HCT116 (cell line): ENCODE data around the gene NKIRAS2. TPM values are rescaled to one million over a fixed set of nuclear protein-coding genes. Genes with fewer than 3 reads are reported as not detected.

Experiments
- ATAC-seq: fragments of 200-7000 bp; cut with Tn5 transposase; 2 replicates; pipeline ENCODE4 v1.9.1; 2020; ENCODE audit warnings: mild to moderate bottlenecking, moderate library complexity
- BruUV-seq: library from RNA; stranded (reverse); fragments of 400-500 nt; replicated peaks from 2 replicates; lab custom pipeline; 2021; lab: Mats Ljungman, UMichigan
- CTCF ChIA-PET: fragments of 300-600 bp; sonication (Branson Sonifier 250); formaldehyde crosslinking; loops from one replicate; lab custom pipeline; 2021; ENCODE audit warnings: antibody characterized with exemption; lab: Charles Lee
- POLR2A ChIA-PET: fragments of 300-600, 350-600 bp; sonication (Branson Sonifier 250); formaldehyde crosslinking; loops from one replicate; lab custom pipeline; 2021; ENCODE audit warnings: antibody characterized with exemption; lab: Charles Lee
- RAD21 ChIA-PET, 2 experiments: fragments of 300-600 bp; sonication (Branson Sonifier 250); formaldehyde crosslinking; loops; one replicate each; lab custom pipeline; 2023; ENCODE audit warnings: low total read pairs in 2 of 2; ENCODE audit not compliant: uncharacterized antibody in 2 of 2, unreplicated experiment in 2 of 2, low non-redundant PET in 1 of 2; lab: Charles Lee
- DNase-seq: peaks from one replicate; pipeline ENCODE4 v3.0.0-alpha.2; 2010; ENCODE audit warnings: low read depth, low spot score
- H2AFZ ChIP-seq: fragments of 200-600 bp; shearing (Covaris generic), sonication (generic); 2 replicates; pipeline ENCODE4 v1.6.1; 2017; ENCODE audit warnings: low read depth, mixed run types, mixed read lengths, antibody characterized with exemption, low read length; ENCODE audit not compliant: poor library complexity, severe bottlenecking
- H3K27ac ChIP-seq: 2 replicates; pipeline ENCODE4 v1.5.1; 2012; ENCODE audit warnings: low read depth, low read length
- H3K27me3 ChIP-seq: fragments of 200-600 bp; sonication (generic); 2 replicates; pipeline ENCODE4 v1.6.1; 2016; ENCODE audit warnings: mixed run types, low read length, mixed read lengths; ENCODE audit not compliant: insufficient read depth
- H3K36me3 ChIP-seq, 2 experiments: fragments of 200-500 bp in 1 of 2; fragments of 200-600 bp in 1 of 2; sonication (Bioruptor generic) in 1 of 2; sonication (generic) in 1 of 2; 2 replicates each; pipeline versions ENCODE4 v1.5.1 to v1.6.1; 2014 to 2016; ENCODE audit warnings: low read length in 2 of 2, inconsistent platforms in 1 of 2, mixed read lengths in 1 of 2, mixed run types in 1 of 2; ENCODE audit not compliant: insufficient read depth in 2 of 2, control insufficient read depth in 1 of 2
- H3K4me1 ChIP-seq, 2 experiments: fragments of 200-600 bp in 1 of 2; sonication (generic) in 1 of 2; 2 replicates each; pipeline versions ENCODE4 v1.5.1 to v1.6.1; 2012 to 2017; ENCODE audit warnings: low read length in 2 of 2, inconsistent platforms in 1 of 2, mild to moderate bottlenecking in 1 of 2, mixed read lengths in 1 of 2, mixed run types in 1 of 2, moderate library complexity in 1 of 2; ENCODE audit not compliant: insufficient read depth in 2 of 2, control insufficient read depth in 1 of 2
- H3K4me2 ChIP-seq: fragments of 200-600 bp; sonication (generic); 2 replicates; pipeline ENCODE4 v1.6.1; 2017; ENCODE audit warnings: mixed run types, low read length, mixed read lengths
- H3K4me3 ChIP-seq, 2 experiments: fragments of 200-600 bp in 1 of 2; sonication (generic) in 1 of 2; replicated peaks in 1 of 2; 2 replicates each; pipeline ENCODE4 v1.5.1; 2011 to 2016; ENCODE audit warnings: low read length in 2 of 2, control low read depth in 1 of 2, low read depth in 1 of 2, mild to moderate bottlenecking in 1 of 2, mixed read lengths in 1 of 2, mixed run types in 1 of 2
- H3K79me2 ChIP-seq: fragments of 200-600 bp; sonication (generic); 2 replicates; pipeline ENCODE4 v1.6.1; 2017; ENCODE audit warnings: mild to moderate bottlenecking, mixed run types, low read length, moderate library complexity, mixed read lengths; ENCODE audit not compliant: insufficient read depth
- H3K9ac ChIP-seq: fragments of 200-600 bp; sonication (generic); 2 replicates; pipeline ENCODE4 v1.6.1; 2016; ENCODE audit warnings: low read length, mixed read lengths
- H3K9me2 ChIP-seq: fragments of 200-600 bp; sonication (generic), shearing (Covaris generic); 2 replicates; pipeline ENCODE4 v1.6.1; 2017; ENCODE audit warnings: mixed run types, mild to moderate bottlenecking, moderate library complexity; ENCODE audit not compliant: insufficient read depth
- H3K9me3 ChIP-seq, 2 experiments: fragments of 200-500 bp in 1 of 2; fragments of 200-600 bp in 1 of 2; sonication (Bioruptor generic) in 1 of 2; sonication (generic) in 1 of 2; 2 replicates each; pipeline ENCODE4 v1.6.1; 2014 to 2017; ENCODE audit warnings: low read length in 2 of 2, mixed read lengths in 2 of 2, inconsistent platforms in 1 of 2, low read depth in 1 of 2, mild to moderate bottlenecking in 1 of 2, mixed run types in 1 of 2, moderate library complexity in 1 of 2; ENCODE audit not compliant: control insufficient read depth in 1 of 2, insufficient read depth in 1 of 2
- H4K20me1 ChIP-seq: fragments of 200-600 bp; sonication (generic), shearing (Covaris generic); 2 replicates; pipeline ENCODE4 v1.6.1; 2017; ENCODE audit warnings: mixed run types, mild to moderate bottlenecking, moderate library complexity; ENCODE audit not compliant: insufficient read depth
- ATF3 ChIP-seq: IDR thresholded peaks from 2 replicates; pipeline ENCODE4 v1.6.1; 2012
- CBX3 ChIP-seq: IDR thresholded peaks from 2 replicates; pipeline ENCODE4 v1.6.1; 2012; ENCODE audit warnings: low read depth
- CEBPB ChIP-seq: IDR thresholded peaks from 2 replicates; pipeline ENCODE4 v1.6.1; 2012; ENCODE audit warnings: low read depth
- CTCF ChIP-seq, 3 experiments: fragments of 200-600 bp in 1 of 3; sonication (generic) in 1 of 3; IDR thresholded peaks in 2 of 3; conservative IDR thresholded peaks in 1 of 3; 2 replicates each; pipeline ENCODE4 v1.5.1; 2012 to 2017; ENCODE audit warnings: low read depth in 2 of 3, low read length in 2 of 3, antibody characterized with exemption in 1 of 3, borderline replicate concordance in 1 of 3, control low read depth in 1 of 3, mild to moderate bottlenecking in 1 of 3, mixed read lengths in 1 of 3, mixed run types in 1 of 3, moderate library complexity in 1 of 3; ENCODE audit not compliant: insufficient read depth in 1 of 3
- EGR1 ChIP-seq: IDR thresholded peaks from 2 replicates; pipeline ENCODE4 v1.6.1; 2012; ENCODE audit warnings: low read depth
- EZH2 ChIP-seq: fragments of 200-600 bp; sonication (generic); IDR thresholded peaks from 2 replicates; pipeline ENCODE4 v1.6.1; 2017; ENCODE audit warnings: antibody characterized with exemption, mixed run types
- EZH2phosphoT487 ChIP-seq: fragments of 200-600 bp; IDR thresholded peaks from 2 replicates; pipeline ENCODE4 v1.6.1; 2018; ENCODE audit warnings: antibody characterized with exemption, borderline replicate concordance
- JUND ChIP-seq: IDR thresholded peaks from 2 replicates; pipeline ENCODE4 v1.6.1; 2012
- MAX ChIP-seq: IDR thresholded peaks from 2 replicates; pipeline ENCODE4 v1.6.1; 2012
- POLR2AphosphoS5 ChIP-seq: IDR thresholded peaks from 2 replicates; pipeline ENCODE4 v1.6.1; 2011; ENCODE audit warnings: mild to moderate bottlenecking, low read depth, low read length, moderate library complexity
- RAD21 ChIP-seq: IDR thresholded peaks from 2 replicates; pipeline ENCODE4 v1.6.1; 2012; ENCODE audit warnings: low read depth, mild to moderate bottlenecking
- SIN3A ChIP-seq: IDR thresholded peaks from 2 replicates; pipeline ENCODE4 v1.6.1; 2012; ENCODE audit warnings: low read depth
- SP1 ChIP-seq: IDR thresholded peaks from 2 replicates; pipeline ENCODE4 v1.6.1; 2012; ENCODE audit warnings: low read depth
- TCF7L2 ChIP-seq: IDR thresholded peaks from 2 replicates; pipeline ENCODE4 v1.7.0; 2011; ENCODE audit warnings: borderline replicate concordance, inconsistent platforms; ENCODE audit not compliant: insufficient read depth, insufficient read length; ENCODE audit errors: extremely low read depth
- YY1 ChIP-seq: IDR thresholded peaks from 2 replicates; pipeline ENCODE4 v1.6.1; 2011; ENCODE audit warnings: low read length, low read depth, moderate library complexity, mild to moderate bottlenecking; ENCODE audit not compliant: insufficient replicate concordance; ENCODE audit errors: extremely low read depth
- ZBTB33 ChIP-seq: IDR thresholded peaks from 2 replicates; pipeline ENCODE4 v1.6.1; 2011; ENCODE audit warnings: mild to moderate bottlenecking, low read length, moderate library complexity; ENCODE audit not compliant: insufficient replicate concordance; ENCODE audit errors: extremely low read depth
- ZFX ChIP-seq: fragments of 450-650 bp; IDR thresholded peaks from 2 replicates; pipeline ENCODE4 v1.6.1; 2017
- ZNF274 ChIP-seq: fragments of 200-500 bp; sonication (Bioruptor generic); IDR thresholded peaks from 2 replicates; pipeline ENCODE4 v1.6.1; 2014; ENCODE audit warnings: mild to moderate bottlenecking, low read depth, low read length, inconsistent platforms
- intact Hi-C: fragments of 100-400 bp; cut with micrococcal nuclease; formaldehyde crosslinking; loops from 2 replicates; pipeline ENCODE4 v1.10.0; 2022
- total RNA-seq: library from RNA; stranded (reverse); gene quantifications from one replicate; pipeline ENCODE4 v1.2.1, GENCODE V29; 2021; ENCODE audit not compliant: unreplicated experiment

Gene NKIRAS2
- total RNA-seq, 1 experiment from 2014 or later, result 26.4 TPM

- ChIA-PET CTCF (no interaction called here), RAD21 (no interaction called here), POLR2A (interaction anchor here (0.6 kb wide), 1 partner anchor 689 kb away, joined by 5 read pairs; no protein-coding TSS in a partner anchor)
- Histone ChIP-seq H3K4me3 (no peak overlapping the region), H3K4me1 (no peaks in the 10 kb centered on the region), H3K27ac (no peak overlapping the region), H2AFZ (no peak overlapping the region), H3K27me3 (no peaks in the 10 kb centered on the region), H3K36me3 (peaks cover 61 to 67% of the 10 kb centered on the region in 2 experiments; a peak in 3 of 4 replicates), H3K9me2 (no peaks in the 10 kb centered on the region), H3K9ac (no peak overlapping the region), H3K79me2 (peaks cover 17% of the 10 kb centered on the region), H3K4me2 (no peak overlapping the region), H3K9me3 (no peaks in the 10 kb centered on the region), H4K20me1 (no peaks in the 10 kb centered on the region)
- DNase-seq, result no peak
- TF ChIP-seq CTCF (IDR thresholded peaks at IDR 0.05 in 2 of 3, conservative IDR thresholded peaks at IDR 0.05 in 1 of 3; ENCODE audit: borderline replicate concordance in 1 of 3, insufficient read depth in 1 of 3, low read depth in 2 of 3, low read length in 2 of 3), result no peak
- no peak for TF ChIP-seq EZH2phosphoT487
- no peak for TF ChIP-seq POLR2AphosphoS5
- TF ChIP-seq MAX, result no peak
- TF ChIP-seq ZBTB33, result no peak
- TF ChIP-seq EZH2, result no peak
- no peak for TF ChIP-seq ZFX
- no peak for TF ChIP-seq EGR1
- no peak for TF ChIP-seq ZNF274
- TF ChIP-seq JUND, result no peak
- TF ChIP-seq RAD21, result no peak
- TF ChIP-seq SIN3A, result no peak
- TF ChIP-seq ATF3, result no peak
- no peak for TF ChIP-seq TCF7L2
- no peak for TF ChIP-seq YY1
- no peak for TF ChIP-seq CEBPB
- TF ChIP-seq CBX3, result no peak
- TF ChIP-seq SP1, result no peak
- no TSS peak for BruUV-seq
- ATAC-seq, result no peak
- intact Hi-C loops, result no loop called here
These were observed 30.0 kb upstream of the NKIRAS2 start for GRCh38 chr17:41989702-41990419.
